NCI-H1417 treated with DMSO at 0.1 percent for 48 hours (cell line): ENCODE results near the gene DUS1L.

Experiments
- DNase-seq: peaks from one replicate; lab custom pipeline; 2025; lab: John Stamatoyannopoulos, UW

DUS1L gene

GRCh38 chr17:82065638-82066303, at the start of gene DUS1L:
DUS1L (minus strand) TSS chr17:82065804; CDS start chr17:82065059, 745 bp downstream.
- no peak for DNase-seq

GRCh38 chr17:82114872-82115271, 49.3 kb upstream of the DUS1L start:
- DNase-seq: no peak

GRCh38 chr17:82114447-82114846, 48.8 kb upstream of the DUS1L start:
- DNase-seq: no peak

GRCh38 chr17:82113941-82114340, 48.3 kb upstream of the DUS1L start:
- DNase-seq: no peak

- DNase-seq: no peak
Observed at GRCh38 chr17:82113422-82113821, 47.8 kb upstream of the DUS1L start.

- DNase-seq: no peak
Observed at GRCh38 chr17:82112914-82113311, 47.3 kb upstream of the DUS1L start.

- DNase-seq: no peak
Observed at GRCh38 chr17:82112181-82112913, 46.7 kb upstream of the DUS1L start.

- DNase-seq: no peak
Observed at GRCh38 chr17:82110298-82110697, 44.7 kb upstream of the DUS1L start.

GRCh38 chr17:82108961-82109475, 43.4 kb upstream of the DUS1L start:
- DNase-seq: no peak

- no peak for DNase-seq
Observed at GRCh38 chr17:82108496-82108945, 42.9 kb upstream of the DUS1L start.

- DNase-seq: no peak
Observed at GRCh38 chr17:82108038-82108437, 42.4 kb upstream of the DUS1L start.

GRCh38 chr17:82107341-82107860, 41.8 kb upstream of the DUS1L start:
- no peak for DNase-seq

- no peak for DNase-seq
Observed at GRCh38 chr17:82106688-82107305, 41.2 kb upstream of the DUS1L start.

- no peak for DNase-seq
Observed at GRCh38 chr17:82105882-82106687, 40.5 kb upstream of the DUS1L start.

GRCh38 chr17:82105417-82105881, 39.8 kb upstream of the DUS1L start:
- DNase-seq: no peak

- no peak for DNase-seq
Observed at GRCh38 chr17:82104797-82105416, 39.3 kb upstream of the DUS1L start.

- no peak for DNase-seq
Observed at GRCh38 chr17:82103553-82104451, 38.2 kb upstream of the DUS1L start.

- DNase-seq: no peak
Observed at GRCh38 chr17:82101767-82102679, 36.4 kb upstream of the DUS1L start.

- no peak for DNase-seq
Observed at GRCh38 chr17:82101301-82101715, 35.7 kb upstream of the DUS1L start.
